ENCODE data around the gene KLF11. TPM values are rescaled to one million over a fixed set of nuclear protein-coding genes. Genes with fewer than 3 reads are reported as not detected.
A peak's percentile ranks its signal among the peaks of the same experiment; 100 is the strongest.

Gene KLF11
- total RNA-seq, 2 donors from 2014 or later: 18.8 to 30.6 TPM

GRCh38 chr2:10076988-10077527 is 33.7 kb downstream of the KLF11 start:
- no peak overlapping the region for H3K4me3 ChIP-seq
- no peaks in the 10 kb centered on the region for H3K27me3 ChIP-seq
- no peak for DNase-seq (ENCODE audit: low spot score)
- H3K27ac ChIP-seq: no peak overlapping the region
- H3K4me1 ChIP-seq: peaks cover 0 to 25% of the 10 kb centered on the region in 2 donors
- TF ChIP-seq CTCF (IDR thresholded peaks at IDR 0.05): no peak
- H3K9me3 ChIP-seq: no peaks in the 10 kb centered on the region
- H3K36me3 ChIP-seq: no peaks in the 10 kb centered on the region

GRCh38 chr2:10078001-10078400 is 34.7 kb downstream of the KLF11 start:
- H3K9me3 ChIP-seq: no peaks in the 10 kb centered on the region
- no peak for TF ChIP-seq CTCF (IDR thresholded peaks at IDR 0.05)
- H3K27ac ChIP-seq: no peak overlapping the region
- H3K36me3 ChIP-seq: no peaks in the 10 kb centered on the region
- DNase-seq (ENCODE audit: low spot score): no peak
- peaks cover 0 to 22% of the 10 kb centered on the region in 2 donors for H3K4me1 ChIP-seq
- no peak overlapping the region for H3K4me3 ChIP-seq
- no peaks in the 10 kb centered on the region for H3K27me3 ChIP-seq

GRCh38 chr2:10078704-10079265 is 35.4 kb downstream of the KLF11 start:
- H3K27me3 ChIP-seq: no peaks in the 10 kb centered on the region
- no peak for DNase-seq (ENCODE audit: low spot score)
- peak overlapping the region; percentile 52 to 66 for H3K4me3 ChIP-seq
- no peaks in the 10 kb centered on the region for H3K9me3 ChIP-seq
- TF ChIP-seq CTCF (IDR thresholded peaks at IDR 0.05): no peak
- H3K36me3 ChIP-seq: no peaks in the 10 kb centered on the region
- H3K4me1 ChIP-seq: peaks cover 0 to 22% of the 10 kb centered on the region in 2 donors
- H3K27ac ChIP-seq: peak overlapping the region; percentile 76 to 87

GRCh38 chr2:10079266-10079869 is 36.0 kb downstream of the KLF11 start:
- H3K9me3 ChIP-seq: no peaks in the 10 kb centered on the region
- H3K4me3 ChIP-seq: peak overlapping the region; percentile 52 to 66
- H3K36me3 ChIP-seq: no peaks in the 10 kb centered on the region
- H3K27ac ChIP-seq: peak overlapping the region; percentile 76 to 87
- TF ChIP-seq CTCF (IDR thresholded peaks at IDR 0.05): no peak
- no peaks in the 10 kb centered on the region for H3K27me3 ChIP-seq
- no peak for DNase-seq (ENCODE audit: low spot score)
- peaks cover 0 to 22% of the 10 kb centered on the region in 2 donors for H3K4me1 ChIP-seq

GRCh38 chr2:10079870-10080535 is 36.7 kb downstream of the KLF11 start, which contains the start of gene CYS1:
Gene CYS1 (minus strand): TSS chr2:10080411. CDS start chr2:10080223, 188 bp downstream.
- no peak for DNase-seq (ENCODE audit: low spot score)
- TF ChIP-seq CTCF (IDR thresholded peaks at IDR 0.05): peak in 1 of 2 donors; percentile 14
- H3K4me3 ChIP-seq: peak within 1 kb of the TSS; percentile 52 to 66
- H3K9me3 ChIP-seq: no peaks in the 10 kb centered on the region
- no peaks in the 10 kb centered on the region for H3K27me3 ChIP-seq
- peak within 1 kb of the TSS; percentile 76 to 87 for H3K27ac ChIP-seq
- H3K4me1 ChIP-seq: peaks cover 0 to 22% of the 10 kb centered on the region in 2 donors
- H3K36me3 ChIP-seq: no peaks in the 10 kb centered on the region
